ENCODE results near the gene ANXA10. TPM values are rescaled to one million over a fixed set of nuclear protein-coding genes. Genes with fewer than 3 reads are reported as not detected.
"Not testable (repeated sequence)": the region's sequence is repeated elsewhere in the genome, so short reads cannot be mapped to it uniquely, and the experiment has no call there.

ANXA10 gene
- total RNA-seq, 1 donor from 2014 or later: not detected

DNA sequence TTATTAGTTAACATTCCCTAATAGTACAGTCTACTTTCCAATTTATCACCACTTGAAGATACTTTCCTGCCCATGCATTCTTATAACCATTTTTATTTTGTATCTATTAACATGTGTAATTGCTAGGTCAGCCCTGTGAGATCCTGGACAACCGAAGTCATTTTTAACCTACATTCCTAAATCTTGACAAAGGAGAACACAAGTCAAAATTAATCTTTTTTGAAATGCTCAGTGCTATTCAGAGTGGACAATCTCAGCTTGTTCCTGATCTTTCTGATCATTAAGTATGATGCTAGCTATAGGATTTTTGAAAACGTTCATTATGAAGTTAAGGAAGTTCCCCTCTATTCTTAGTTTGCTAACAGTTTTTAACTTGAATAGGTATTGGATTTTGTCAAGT is 37.5 kb downstream of the ANXA10 start:
- H3K4me3 Mint-ChIP-seq (ENCODE audit: unreplicated experiment): no peak overlapping the region
- no peak for DNase-seq (ENCODE audit: low spot score)
- H3K27me3 Mint-ChIP-seq (ENCODE audit: unreplicated experiment): no peaks in the 10 kb centered on the region
- no peaks in the 10 kb centered on the region for H3K4me1 Mint-ChIP-seq (ENCODE audit: unreplicated experiment)
- no peaks in the 10 kb centered on the region for H3K9me3 Mint-ChIP-seq (ENCODE audit: unreplicated experiment)
- TF ChIP-seq, protein P1, sequence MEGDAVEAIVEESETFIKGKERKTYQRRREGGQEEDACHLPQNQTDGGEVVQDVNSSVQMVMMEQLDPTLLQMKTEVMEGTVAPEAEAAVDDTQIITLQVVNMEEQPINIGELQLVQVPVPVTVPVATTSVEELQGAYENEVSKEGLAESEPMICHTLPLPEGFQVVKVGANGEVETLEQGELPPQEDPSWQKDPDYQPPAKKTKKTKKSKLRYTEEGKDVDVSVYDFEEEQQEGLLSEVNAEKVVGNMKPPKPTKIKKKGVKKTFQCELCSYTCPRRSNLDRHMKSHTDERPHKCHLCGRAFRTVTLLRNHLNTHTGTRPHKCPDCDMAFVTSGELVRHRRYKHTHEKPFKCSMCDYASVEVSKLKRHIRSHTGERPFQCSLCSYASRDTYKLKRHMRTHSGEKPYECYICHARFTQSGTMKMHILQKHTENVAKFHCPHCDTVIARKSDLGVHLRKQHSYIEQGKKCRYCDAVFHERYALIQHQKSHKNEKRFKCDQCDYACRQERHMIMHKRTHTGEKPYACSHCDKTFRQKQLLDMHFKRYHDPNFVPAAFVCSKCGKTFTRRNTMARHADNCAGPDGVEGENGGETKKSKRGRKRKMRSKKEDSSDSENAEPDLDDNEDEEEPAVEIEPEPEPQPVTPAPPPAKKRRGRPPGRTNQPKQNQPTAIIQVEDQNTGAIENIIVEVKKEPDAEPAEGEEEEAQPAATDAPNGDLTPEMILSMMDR (IDR thresholded peaks at IDR 0.05; ENCODE audit: unreplicated experiment): no peak
- no peaks in the 10 kb centered on the region for H3K36me3 Mint-ChIP-seq (ENCODE audit: low read depth, unreplicated experiment)
- H3K27ac Mint-ChIP-seq (ENCODE audit: unreplicated experiment): no peak overlapping the region

DNA sequence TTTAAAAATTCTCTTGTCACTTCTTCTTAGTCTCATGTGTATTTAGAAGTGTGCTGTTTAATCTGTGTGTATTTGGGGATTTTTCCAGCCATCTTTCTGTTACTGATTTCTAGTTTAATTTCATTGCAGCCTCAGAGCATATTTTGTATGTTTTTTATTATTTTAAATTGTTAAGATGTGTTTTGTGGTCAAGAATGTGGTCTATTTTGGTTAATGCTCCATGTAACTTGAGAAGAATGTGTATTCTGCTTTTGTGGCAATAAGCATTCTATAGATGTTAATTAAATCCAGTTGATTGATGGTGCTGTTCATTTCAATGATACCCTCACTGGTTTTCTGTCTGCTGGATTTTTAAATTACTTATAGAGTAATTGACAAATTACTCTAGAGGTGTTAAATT is 38.9 kb downstream of the ANXA10 start:
- Mint-ChIP-seq H3K9me3 (ENCODE audit: unreplicated experiment) (no peaks in the 10 kb centered on the region), H3K4me3 (ENCODE audit: unreplicated experiment) (no peak overlapping the region), H3K27ac (ENCODE audit: unreplicated experiment) (no peak overlapping the region), H3K4me1 (ENCODE audit: unreplicated experiment) (no peaks in the 10 kb centered on the region), H3K36me3 (ENCODE audit: low read depth, unreplicated experiment) (peaks cover 4% of the 10 kb centered on the region), H3K27me3 (ENCODE audit: unreplicated experiment) (no peaks in the 10 kb centered on the region)
- TF ChIP-seq, protein P1 (IDR thresholded peaks at IDR 0.05; ENCODE audit: unreplicated experiment): no peak
- DNase-seq (ENCODE audit: low spot score): no peak

DNA sequence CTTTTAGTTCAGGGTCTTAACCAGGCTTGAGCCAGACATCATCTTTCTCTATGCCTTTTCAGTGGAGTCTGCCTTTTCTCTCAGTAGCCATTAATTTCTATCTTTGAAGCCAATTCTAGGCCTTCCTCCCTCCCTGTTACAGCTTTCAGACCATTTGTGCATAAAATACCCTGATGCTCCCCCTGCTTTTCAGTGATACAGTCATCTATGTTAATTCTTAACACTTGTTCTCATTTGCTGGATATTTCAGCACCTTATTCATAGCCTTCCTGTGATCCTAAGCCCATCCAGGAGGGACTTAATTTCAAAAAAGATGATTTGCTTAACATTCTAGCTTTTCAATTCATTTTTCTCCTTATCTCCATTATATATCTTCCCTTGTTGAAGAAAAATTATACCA is 42.3 kb downstream of the ANXA10 start:
- Mint-ChIP-seq H3K4me3 (ENCODE audit: unreplicated experiment) (no peak overlapping the region), H3K36me3 (ENCODE audit: low read depth, unreplicated experiment) (peaks cover 4% of the 10 kb centered on the region), H3K27ac (ENCODE audit: unreplicated experiment) (no peak overlapping the region), H3K9me3 (ENCODE audit: unreplicated experiment) (no peaks in the 10 kb centered on the region), H3K4me1 (ENCODE audit: unreplicated experiment) (no peaks in the 10 kb centered on the region), H3K27me3 (ENCODE audit: unreplicated experiment) (no peaks in the 10 kb centered on the region)
- no peak for DNase-seq (ENCODE audit: low spot score)
- TF ChIP-seq, protein P1 (IDR thresholded peaks at IDR 0.05; ENCODE audit: unreplicated experiment): no peak

DNA sequence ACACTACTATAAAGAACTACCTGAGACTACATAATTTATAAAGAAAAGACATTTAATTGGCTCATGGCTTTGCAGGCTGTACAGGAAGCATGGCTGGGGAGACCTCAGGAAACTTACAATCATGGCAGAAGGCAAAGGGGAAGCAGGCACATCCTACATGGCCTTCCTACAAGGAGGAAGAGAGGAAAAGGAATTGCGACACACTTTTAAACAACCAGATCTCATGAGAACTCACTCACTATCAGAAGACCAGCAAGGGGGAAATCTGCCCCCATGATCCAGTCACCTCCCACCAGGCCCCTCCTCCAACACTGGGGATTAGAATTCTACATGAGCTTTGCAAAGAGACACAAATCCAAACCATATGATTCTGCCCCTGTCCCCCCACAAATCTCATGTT is 43.5 kb downstream of the ANXA10 start:
- H3K27ac Mint-ChIP-seq (ENCODE audit: unreplicated experiment); H3K36me3 Mint-ChIP-seq (ENCODE audit: low read depth, unreplicated experiment); DNase-seq (ENCODE audit: low spot score); H3K4me3 Mint-ChIP-seq (ENCODE audit: unreplicated experiment); H3K27me3 Mint-ChIP-seq (ENCODE audit: unreplicated experiment); H3K4me1 Mint-ChIP-seq (ENCODE audit: unreplicated experiment); H3K9me3 Mint-ChIP-seq (ENCODE audit: unreplicated experiment): not testable (repeated sequence)

DNA sequence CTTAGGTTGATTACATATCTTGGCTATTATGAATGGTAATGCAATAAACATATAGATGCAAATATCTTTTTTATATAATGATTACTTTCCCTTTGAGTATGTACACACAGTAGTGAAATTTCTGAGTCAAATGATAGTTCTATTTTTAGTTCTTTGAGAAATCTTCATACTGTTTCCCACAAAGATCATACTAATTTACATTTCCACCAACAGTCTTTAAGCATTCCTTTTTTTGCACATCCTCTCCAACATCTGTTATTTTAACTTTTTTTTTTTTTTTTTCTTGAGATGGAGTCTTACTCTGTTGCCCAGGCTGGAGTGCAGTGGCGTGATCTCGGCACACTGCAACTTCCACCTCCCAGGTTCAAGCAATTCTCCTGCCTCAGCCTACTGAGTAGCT is 45.4 kb downstream of the ANXA10 start:
- H3K9me3 Mint-ChIP-seq (ENCODE audit: unreplicated experiment); DNase-seq (ENCODE audit: low spot score); H3K27ac Mint-ChIP-seq (ENCODE audit: unreplicated experiment); H3K4me1 Mint-ChIP-seq (ENCODE audit: unreplicated experiment); H3K4me3 Mint-ChIP-seq (ENCODE audit: unreplicated experiment); H3K27me3 Mint-ChIP-seq (ENCODE audit: unreplicated experiment); H3K36me3 Mint-ChIP-seq (ENCODE audit: low read depth, unreplicated experiment): not testable (repeated sequence)

DNA sequence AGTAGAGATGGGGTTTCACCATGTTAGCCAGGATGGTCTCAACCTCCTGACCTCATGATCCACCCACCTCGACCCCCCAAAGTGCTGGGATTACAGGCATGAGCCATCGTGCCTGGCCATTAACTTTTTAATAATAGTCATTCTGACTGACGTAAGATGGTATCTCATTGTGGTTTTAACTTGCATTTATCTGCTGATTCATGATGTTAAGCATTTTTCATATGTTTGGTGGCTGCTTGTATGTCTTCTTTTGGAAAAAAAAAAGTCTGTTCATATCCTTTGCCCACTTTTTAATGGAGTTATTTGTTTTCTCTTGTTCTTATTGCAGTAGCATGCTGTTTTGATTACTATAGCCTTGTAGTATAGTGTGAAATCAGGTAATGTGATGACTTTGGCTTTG is 45.8 kb downstream of the ANXA10 start:
- DNase-seq (ENCODE audit: low spot score): no peak
- no peak overlapping the region for H3K4me3 Mint-ChIP-seq (ENCODE audit: unreplicated experiment)
- H3K27me3 Mint-ChIP-seq (ENCODE audit: unreplicated experiment): no peaks in the 10 kb centered on the region
- H3K9me3 Mint-ChIP-seq (ENCODE audit: unreplicated experiment): no peaks in the 10 kb centered on the region
- H3K27ac Mint-ChIP-seq (ENCODE audit: unreplicated experiment): no peak overlapping the region
- TF ChIP-seq, protein P1 (IDR thresholded peaks at IDR 0.05; ENCODE audit: unreplicated experiment): no peak
- H3K36me3 Mint-ChIP-seq (ENCODE audit: low read depth, unreplicated experiment): peaks cover 4% of the 10 kb centered on the region
- no peaks in the 10 kb centered on the region for H3K4me1 Mint-ChIP-seq (ENCODE audit: unreplicated experiment)

All from endothelial cell (in vitro differentiated cells).